ENCODE measurements around the gene TRMT6. TPM values are rescaled to one million over a fixed set of nuclear protein-coding genes. Genes with fewer than 3 reads are reported as not detected.

Gene TRMT6
- total RNA-seq, 1 donor from 2014 or later: 9.6 TPM

GRCh38 chr20:5971203-5971602 is 20.9 kb upstream of the TRMT6 start:
- Histone ChIP-seq H3K4me3 (no peak overlapping the region), H3K9me3 (no peaks in the 10 kb centered on the region), H3K27ac (no peak overlapping the region), H3K27me3 (no peaks in the 10 kb centered on the region), H3K4me1 (no peaks in the 10 kb centered on the region), H3K36me3 (peaks cover 0 to 4% of the 10 kb centered on the region in 2 donors)
- DNase-seq (ENCODE audit: extremely low spot score in 2 of 2): no peak
- TF ChIP-seq POLR2AphosphoS5 (IDR thresholded peaks at IDR 0.05; ENCODE audit: insufficient read depth in 1 of 2, low read depth in 1 of 2) (no peak), POLR2A (IDR thresholded peaks at IDR 0.05) (no peak)
- TF ChIP-seq, protein P1, sequence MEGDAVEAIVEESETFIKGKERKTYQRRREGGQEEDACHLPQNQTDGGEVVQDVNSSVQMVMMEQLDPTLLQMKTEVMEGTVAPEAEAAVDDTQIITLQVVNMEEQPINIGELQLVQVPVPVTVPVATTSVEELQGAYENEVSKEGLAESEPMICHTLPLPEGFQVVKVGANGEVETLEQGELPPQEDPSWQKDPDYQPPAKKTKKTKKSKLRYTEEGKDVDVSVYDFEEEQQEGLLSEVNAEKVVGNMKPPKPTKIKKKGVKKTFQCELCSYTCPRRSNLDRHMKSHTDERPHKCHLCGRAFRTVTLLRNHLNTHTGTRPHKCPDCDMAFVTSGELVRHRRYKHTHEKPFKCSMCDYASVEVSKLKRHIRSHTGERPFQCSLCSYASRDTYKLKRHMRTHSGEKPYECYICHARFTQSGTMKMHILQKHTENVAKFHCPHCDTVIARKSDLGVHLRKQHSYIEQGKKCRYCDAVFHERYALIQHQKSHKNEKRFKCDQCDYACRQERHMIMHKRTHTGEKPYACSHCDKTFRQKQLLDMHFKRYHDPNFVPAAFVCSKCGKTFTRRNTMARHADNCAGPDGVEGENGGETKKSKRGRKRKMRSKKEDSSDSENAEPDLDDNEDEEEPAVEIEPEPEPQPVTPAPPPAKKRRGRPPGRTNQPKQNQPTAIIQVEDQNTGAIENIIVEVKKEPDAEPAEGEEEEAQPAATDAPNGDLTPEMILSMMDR (IDR thresholded peaks at IDR 0.05): no peak
- intact Hi-C loops (cut with DNase I): no loop called here

DNA sequence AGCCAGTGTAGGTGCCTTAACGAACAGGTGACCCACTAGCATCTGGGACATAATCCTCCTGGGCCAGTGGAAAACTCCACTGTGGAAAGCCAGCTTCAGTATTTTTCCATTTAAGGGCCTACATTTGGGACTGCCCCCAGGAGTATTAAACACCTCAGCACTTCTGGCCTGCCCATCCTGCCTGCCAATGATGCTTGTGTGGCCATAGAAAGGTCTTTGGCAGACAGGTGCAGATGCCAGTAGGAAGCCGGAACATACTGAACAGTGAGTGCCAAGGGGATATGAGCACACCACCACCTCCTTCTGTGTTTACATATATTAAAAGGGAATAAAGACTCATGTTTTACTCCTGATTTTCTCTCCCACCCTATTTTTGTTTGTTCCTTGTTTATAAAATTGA is 20.0 kb upstream of the TRMT6 start:
- no peak for DNase-seq (ENCODE audit: extremely low spot score in 2 of 2)
- intact Hi-C loops (cut with DNase I): no loop called here
- Histone ChIP-seq H3K36me3 (peaks cover 0 to 4% of the 10 kb centered on the region in 2 donors), H3K4me1 (no peaks in the 10 kb centered on the region), H3K27me3 (no peaks in the 10 kb centered on the region), H3K4me3 (no peak overlapping the region), H3K27ac (no peak overlapping the region), H3K9me3 (no peaks in the 10 kb centered on the region)
- no peak for TF ChIP-seq POLR2A (IDR thresholded peaks at IDR 0.05)
- TF ChIP-seq POLR2AphosphoS5 (IDR thresholded peaks at IDR 0.05; ENCODE audit: insufficient read depth in 1 of 2, low read depth in 1 of 2): no peak
- TF ChIP-seq, protein P1 (IDR thresholded peaks at IDR 0.05): no peak

DNA sequence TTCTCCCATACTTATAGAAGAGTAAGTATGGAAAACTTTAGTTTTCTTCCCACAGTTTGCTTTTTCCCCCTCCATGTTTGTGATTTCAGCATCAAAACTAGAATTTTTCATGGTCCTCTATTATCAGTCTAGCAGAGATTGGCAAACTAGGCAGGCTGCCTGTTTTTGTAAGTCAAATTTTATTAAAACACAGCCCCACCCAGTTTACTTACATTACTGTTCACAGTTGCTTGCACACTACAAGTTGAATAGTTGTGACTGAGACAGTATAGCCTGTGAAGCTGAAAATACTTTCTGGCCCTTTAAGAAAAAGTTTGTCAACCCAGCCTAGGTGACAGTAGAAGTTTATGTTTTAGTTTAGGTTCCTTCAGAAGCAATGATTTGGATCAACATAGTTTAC is 19.6 kb upstream of the TRMT6 start:
- TF ChIP-seq, protein P1 (IDR thresholded peaks at IDR 0.05): no peak
- TF ChIP-seq POLR2AphosphoS5 (IDR thresholded peaks at IDR 0.05; ENCODE audit: insufficient read depth in 1 of 2, low read depth in 1 of 2): no peak
- TF ChIP-seq POLR2A (IDR thresholded peaks at IDR 0.05): no peak
- peaks cover 0 to 4% of the 10 kb centered on the region in 2 donors for H3K36me3 ChIP-seq

DNA sequence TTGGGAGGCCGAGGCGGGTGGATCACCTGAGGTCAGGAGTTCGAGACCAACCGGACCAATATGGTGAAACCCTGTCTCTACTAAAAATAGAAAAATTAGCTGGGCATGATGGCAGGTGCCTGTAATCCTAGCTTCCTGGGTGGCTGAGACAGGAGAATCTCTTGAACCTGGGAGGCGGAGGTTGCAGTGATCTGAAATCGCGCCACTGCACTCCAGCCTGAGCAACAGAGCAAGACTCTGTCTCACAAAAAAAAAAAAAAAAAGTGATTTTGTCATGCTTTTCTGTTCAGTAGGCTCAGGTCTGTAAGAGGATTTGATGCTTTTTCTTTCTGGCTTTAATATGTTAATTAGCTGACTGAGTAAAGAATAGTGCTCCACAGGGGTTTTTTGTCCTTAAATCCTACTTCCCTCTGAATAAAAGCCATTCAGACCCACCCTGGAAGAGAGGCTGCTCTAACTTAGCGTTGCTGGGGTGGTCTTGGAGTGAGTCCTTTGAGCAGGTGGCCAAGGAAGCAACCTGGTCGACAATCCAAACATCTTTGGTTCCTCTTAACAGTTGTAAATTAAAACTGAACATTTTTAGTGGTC is 19.1 kb upstream of the TRMT6 start:
- TF ChIP-seq, protein P1 (IDR thresholded peaks at IDR 0.05): no peak
- TF ChIP-seq POLR2A (IDR thresholded peaks at IDR 0.05) (no peak), POLR2AphosphoS5 (IDR thresholded peaks at IDR 0.05; ENCODE audit: insufficient read depth in 1 of 2, low read depth in 1 of 2) (no peak)
- no peak overlapping the region for H3K27ac ChIP-seq
- intact Hi-C loops (cut with DNase I): no loop called here
- H3K9me3 ChIP-seq: no peaks in the 10 kb centered on the region
- H3K36me3 ChIP-seq: peaks cover 0 to 4% of the 10 kb centered on the region in 2 donors
- no peaks in the 10 kb centered on the region for H3K27me3 ChIP-seq
- DNase-seq (ENCODE audit: extremely low spot score in 2 of 2): no peak
- H3K4me1 ChIP-seq: no peaks in the 10 kb centered on the region
- no peak overlapping the region for H3K4me3 ChIP-seq

More for the DNA sequence above, 19.6 kb upstream of the TRMT6 start:
- no peaks in the 10 kb centered on the region for H3K27me3 ChIP-seq
- H3K9me3 ChIP-seq: no peaks in the 10 kb centered on the region
- H3K27ac ChIP-seq: no peak overlapping the region
- no peaks in the 10 kb centered on the region for H3K4me1 ChIP-seq
- intact Hi-C loops (cut with DNase I): no loop called here
- DNase-seq (ENCODE audit: extremely low spot score in 2 of 2): no peak
- no peak overlapping the region for H3K4me3 ChIP-seq

GRCh38 chr20:5968462-5968861 is 18.1 kb upstream of the TRMT6 start:
- peaks cover 0 to 8% of the 10 kb centered on the region in 2 donors for H3K36me3 ChIP-seq
- H3K27me3 ChIP-seq: no peaks in the 10 kb centered on the region
- intact Hi-C loops (cut with DNase I): no loop called here
- H3K4me3 ChIP-seq: no peak overlapping the region
- no peaks in the 10 kb centered on the region for H3K4me1 ChIP-seq
- no peak overlapping the region for H3K27ac ChIP-seq
- no peaks in the 10 kb centered on the region for H3K9me3 ChIP-seq
- DNase-seq (ENCODE audit: extremely low spot score in 2 of 2): no peak
- TF ChIP-seq, protein P1 (IDR thresholded peaks at IDR 0.05): no peak
- no peak for TF ChIP-seq POLR2AphosphoS5 (IDR thresholded peaks at IDR 0.05; ENCODE audit: insufficient read depth in 1 of 2, low read depth in 1 of 2)
- no peak for TF ChIP-seq POLR2A (IDR thresholded peaks at IDR 0.05)

Data from vagina (tissue), 2 donors.